Panc1 (cell line): ENCODE measurements around the gene EPB41L4B. TPM values are rescaled to one million over a fixed set of nuclear protein-coding genes. Genes with fewer than 3 reads are reported as not detected.

ENCODE experiments used
- ATAC-seq: fragments of 200-7000 bp; cut with Tn5 transposase; 2 replicates; pipeline ENCODE4 v1.9.1; 2020; ENCODE audit warnings: mild to moderate bottlenecking, moderate library complexity
- BruUV-seq: library from RNA; stranded (reverse); fragments of 400-500 nt; replicated peaks from 2 replicates; lab custom pipeline; 2021; lab: Mats Ljungman, UMichigan
- CTCF ChIA-PET: fragments of 300-600 bp; sonication (Branson Sonifier 250); formaldehyde crosslinking; loops from one replicate; lab custom pipeline; 2022; ENCODE audit warnings: antibody characterized with exemption; lab: Charles Lee
- POLR2A ChIA-PET: fragments of 300-600 bp; sonication (Branson Sonifier 250); formaldehyde crosslinking; loops from one replicate; lab custom pipeline; 2022; ENCODE audit warnings: antibody characterized with exemption; lab: Charles Lee
- DNase-seq: peaks from one replicate; pipeline ENCODE4 v3.0.0-alpha.2; 2010; ENCODE audit warnings: low read depth, low spot score
- H3K27ac ChIP-seq: 2 replicates; pipeline ENCODE4 v1.5.1; 2011; ENCODE audit warnings: mild to moderate bottlenecking, low read length, inconsistent platforms
- H3K27me3 ChIP-seq: fragments of 200-500 bp; sonication (Bioruptor generic); 2 replicates; pipeline ENCODE4 v1.6.0; 2014; ENCODE audit warnings: low read length, inconsistent platforms; ENCODE audit not compliant: control insufficient read depth, insufficient read depth
- H3K36me3 ChIP-seq: fragments of 200-500 bp; sonication (Bioruptor generic); 2 replicates; pipeline ENCODE4 v1.5.1; 2014; ENCODE audit warnings: inconsistent platforms, mild to moderate bottlenecking, low read length, moderate library complexity; ENCODE audit not compliant: control insufficient read depth, insufficient read depth
- H3K4me1 ChIP-seq: 2 replicates; pipeline ENCODE4 v1.5.1; 2011; ENCODE audit warnings: inconsistent platforms, mild to moderate bottlenecking, low read length, moderate library complexity; ENCODE audit not compliant: control insufficient read depth, insufficient read depth
- H3K4me3 ChIP-seq, 2 experiments: 2 replicates each; pipeline ENCODE4 v1.5.1; 2011 to 2012; ENCODE audit warnings: low read depth in 2 of 2, low read length in 2 of 2, mild to moderate bottlenecking in 2 of 2, inconsistent platforms in 1 of 2, moderate library complexity in 1 of 2
- H3K9me3 ChIP-seq: fragments of 200-500 bp; sonication (Bioruptor generic); 2 replicates; pipeline ENCODE4 v1.5.1; 2014; ENCODE audit warnings: low read depth, mild to moderate bottlenecking, inconsistent platforms, low read length, moderate library complexity; ENCODE audit not compliant: control insufficient read depth, insufficient read depth
- CTCF ChIP-seq: fragments of 450-650 bp; IDR thresholded peaks from 2 replicates; pipeline ENCODE4 v1.5.1; 2017; ENCODE audit warnings: mild to moderate bottlenecking
- POLR2AphosphoS5 ChIP-seq: IDR thresholded peaks from 2 replicates; pipeline ENCODE4 v1.6.1; 2012; ENCODE audit warnings: mild to moderate bottlenecking, low read depth, low read length, moderate library complexity
- REST ChIP-seq, 2 experiments: IDR thresholded peaks; 2 replicates each; pipeline ENCODE4 v1.6.1; 2011 to 2012; ENCODE audit warnings: low read depth in 2 of 2, control low read depth in 1 of 2, low read length in 1 of 2, mild to moderate bottlenecking in 1 of 2, moderate library complexity in 1 of 2; ENCODE audit not compliant: insufficient read depth in 1 of 2
- SIN3A ChIP-seq: IDR thresholded peaks from 2 replicates; pipeline ENCODE4 v1.6.1; 2012; ENCODE audit warnings: low read depth, mild to moderate bottlenecking, low read length, moderate library complexity, borderline replicate concordance; ENCODE audit not compliant: insufficient read depth
- TCF7L2 ChIP-seq: IDR thresholded peaks from 2 replicates; pipeline ENCODE4 v1.6.1; 2011; ENCODE audit warnings: mild to moderate bottlenecking, low read depth, low read length, inconsistent platforms
- in situ Hi-C: cut with HindIII; loops from 2 replicates; pipeline ENCODE4 v1.10.0; 2016; ENCODE audit warnings: low sequenced_read_pairs, low pct_unique_long_range_greater_than_20kb
- intact Hi-C: fragments of 100-400 bp; cut with micrococcal nuclease; formaldehyde crosslinking; loops from one replicate; pipeline ENCODE4 v1.10.0; 2022; ENCODE audit not compliant: unreplicated experiment
- total RNA-seq: library from RNA; stranded (reverse); gene quantifications from one replicate; pipeline ENCODE4 v1.2.1, GENCODE V29; 2021; ENCODE audit not compliant: unreplicated experiment

The EPB41L4B gene
- total RNA-seq, 1 experiment from 2014 or later = 27.8 TPM

- ChIA-PET CTCF (no interaction called here), POLR2A (no interaction called here)
- no peaks in the 10 kb centered on the region for H3K9me3 ChIP-seq
- H3K4me3 ChIP-seq = no peak overlapping the region
- no TSS peak for BruUV-seq
- no peaks in the 10 kb centered on the region for H3K36me3 ChIP-seq
- no peak overlapping the region for H3K27ac ChIP-seq
- DNase-seq = no peak
- no peak for ATAC-seq
- no peaks in the 10 kb centered on the region for H3K27me3 ChIP-seq
- intact Hi-C loops = no loop called here
- TF ChIP-seq TCF7L2 (no peak), SIN3A (no peak), POLR2AphosphoS5 (no peak), CTCF (no peak), REST (IDR thresholded peaks at IDR 0.05; ENCODE audit: insufficient read depth in 1 of 2, low read depth in 2 of 2, low read length in 1 of 2) (no peak)
- peaks cover 20% of the 10 kb centered on the region for H3K4me1 ChIP-seq
- in situ Hi-C loops = no loop called here
Observed at GRCh38 chr9:109301012-109301411, 19.8 kb downstream of the EPB41L4B start.

- CTCF ChIA-PET = no interaction called here
- TF ChIP-seq CTCF (no peak), TCF7L2 (no peak), POLR2AphosphoS5 (no peak), SIN3A (no peak), REST (IDR thresholded peaks at IDR 0.05; ENCODE audit: insufficient read depth in 1 of 2, low read depth in 2 of 2, low read length in 1 of 2) (no peak)
- BruUV-seq = no TSS peak
- Histone ChIP-seq H3K27ac (no peak overlapping the region), H3K36me3 (no peaks in the 10 kb centered on the region), H3K4me1 (peaks cover 31% of the 10 kb centered on the region), H3K9me3 (no peaks in the 10 kb centered on the region), H3K27me3 (no peaks in the 10 kb centered on the region), H3K4me3 (no peak overlapping the region)
- DNase-seq = no peak
- POLR2A ChIA-PET = no interaction called here
- intact Hi-C loops = no loop called here
- in situ Hi-C loops = no loop called here
- ATAC-seq = no peak
Observed at GRCh38 chr9:109299891-109300290, 21.0 kb downstream of the EPB41L4B start.
